Measurements from ENCODE around the gene PNLIP.

Gene PNLIP

DNA sequence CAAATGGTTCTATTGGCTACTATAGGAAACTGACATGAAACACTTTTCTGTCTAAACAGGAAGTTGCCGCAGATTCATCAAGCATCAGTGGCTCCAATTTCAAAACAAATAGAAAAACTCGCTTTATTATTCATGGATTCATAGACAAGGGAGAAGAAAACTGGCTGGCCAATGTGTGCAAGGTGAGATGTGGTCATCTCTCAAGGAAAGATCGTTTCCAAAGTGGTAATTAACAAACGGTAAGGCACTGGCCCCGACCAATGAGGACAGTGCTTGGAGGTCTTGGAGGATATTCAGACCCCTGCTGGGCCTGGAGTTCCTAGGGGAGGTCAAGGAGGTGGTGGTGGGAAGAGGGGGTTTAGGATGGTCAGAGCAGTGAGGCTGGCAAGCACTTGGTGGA lies 2.6 kb downstream of the PNLIP start:
- TF ChIP-seq POLR2A (IDR thresholded peaks at IDR 0.05; ENCODE audit: low read depth, low read length): no peak
- DNase-seq (ENCODE audit: insufficient read length, low spot score): no peak
- no peak for FAIRE-seq

DNA sequence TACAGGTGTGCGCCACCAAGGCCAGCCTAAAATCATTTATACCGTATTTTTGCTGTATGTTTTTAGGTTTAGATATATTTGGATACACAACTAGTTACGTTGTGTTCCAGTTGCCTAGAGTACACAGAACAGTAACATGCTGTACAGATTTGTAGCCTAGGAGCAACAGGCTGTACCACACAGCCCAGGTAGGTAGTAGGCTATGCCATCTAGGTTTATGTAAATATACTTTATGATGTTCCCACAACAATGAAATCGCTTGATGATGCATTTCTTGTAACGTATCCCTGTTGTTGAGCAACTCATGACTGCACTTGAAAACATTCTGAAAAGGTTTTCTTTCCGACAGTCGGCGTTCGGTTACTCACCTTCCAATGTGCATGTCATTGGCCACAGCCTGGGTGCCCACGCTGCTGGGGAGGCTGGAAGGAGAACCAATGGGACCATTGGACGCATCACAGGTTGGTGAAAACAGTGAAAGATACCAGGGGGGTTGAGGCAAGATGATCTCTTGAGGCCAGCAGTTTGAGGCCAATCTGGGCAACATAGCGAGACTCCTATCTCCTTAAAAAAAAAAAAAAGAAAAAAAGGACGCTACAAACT lies 7.7 kb downstream of the PNLIP start:
- no peak for TF ChIP-seq POLR2A (IDR thresholded peaks at IDR 0.05; ENCODE audit: low read depth, low read length)
- DNase-seq (ENCODE audit: insufficient read length, low spot score) (no peak), FAIRE-seq (no peak)

DNA sequence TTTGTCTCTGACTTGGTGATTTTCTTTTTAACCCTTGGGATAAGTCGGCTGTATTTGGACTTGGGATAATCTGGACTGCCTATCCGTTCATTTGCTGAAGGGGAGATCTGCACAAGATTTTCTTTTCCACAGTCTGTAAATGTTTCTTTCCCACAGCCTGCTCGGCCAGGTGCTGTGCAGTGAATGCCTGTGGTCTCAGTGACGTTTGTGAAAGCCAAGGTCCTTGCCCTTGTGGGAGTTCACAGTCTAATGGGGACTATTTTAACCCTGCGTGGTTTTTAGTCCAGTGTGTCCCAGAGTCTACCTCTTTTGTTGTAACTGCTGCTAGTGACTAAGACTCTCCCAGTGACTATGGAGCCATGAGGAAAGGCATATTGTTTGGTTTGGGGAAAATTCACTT lies 8.9 kb downstream of the PNLIP start:
- TF ChIP-seq POLR2A (IDR thresholded peaks at IDR 0.05; ENCODE audit: low read depth, low read length): no peak
- FAIRE-seq: no peak
- DNase-seq (ENCODE audit: insufficient read length, low spot score): no peak

DNA sequence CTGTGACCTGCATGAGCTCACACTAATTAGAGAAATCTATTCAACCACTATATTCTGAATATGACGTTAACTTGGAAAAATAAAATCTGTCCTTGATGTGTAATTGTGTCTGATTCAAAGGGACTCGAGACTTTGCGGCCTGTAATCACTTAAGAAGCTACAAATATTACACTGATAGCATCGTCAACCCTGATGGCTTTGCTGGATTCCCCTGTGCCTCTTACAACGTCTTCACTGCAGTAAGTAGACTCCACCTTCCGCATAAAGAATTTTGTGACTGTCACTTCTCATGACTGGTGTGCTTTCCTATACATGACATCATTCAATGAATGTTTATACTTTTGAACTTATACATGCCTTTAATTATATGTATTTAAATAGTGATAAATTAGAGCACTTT lies 10.1 kb downstream of the PNLIP start:
- TF ChIP-seq POLR2A (IDR thresholded peaks at IDR 0.05; ENCODE audit: low read depth, low read length): no peak
- DNase-seq (ENCODE audit: insufficient read length, low spot score): no peak
- no peak for FAIRE-seq

DNA sequence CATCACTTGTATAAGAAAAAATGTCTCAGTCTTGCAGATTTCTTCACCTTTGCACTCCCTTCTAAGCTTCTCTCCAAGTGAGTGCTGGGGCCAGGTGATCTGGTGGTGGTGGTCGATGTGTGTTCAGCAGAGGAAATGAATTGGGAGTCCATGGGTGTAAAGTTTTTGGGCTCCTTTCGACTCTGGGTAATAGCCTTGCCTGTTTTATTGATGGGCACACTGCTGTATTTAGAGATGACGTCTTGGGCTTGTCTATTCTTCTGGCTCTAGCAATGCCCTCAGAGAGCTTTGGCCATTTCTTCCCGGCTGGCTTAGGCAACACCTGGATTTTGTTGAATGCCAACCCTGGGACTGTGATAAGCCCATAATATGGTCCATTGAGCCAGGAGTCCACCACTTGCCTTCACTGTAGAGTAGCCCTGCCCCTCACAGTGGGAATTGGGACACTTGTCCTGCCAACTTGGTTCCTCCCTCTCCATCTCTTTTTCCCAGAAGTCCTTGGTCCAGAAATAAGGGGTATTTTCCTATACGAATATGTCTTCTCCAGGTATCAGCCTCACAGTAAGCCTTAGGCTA lies 11.7 kb downstream of the PNLIP start:
- no peak for FAIRE-seq
- TF ChIP-seq POLR2A (IDR thresholded peaks at IDR 0.05; ENCODE audit: low read depth, low read length): no peak
- DNase-seq (ENCODE audit: insufficient read length, low spot score): no peak

DNA sequence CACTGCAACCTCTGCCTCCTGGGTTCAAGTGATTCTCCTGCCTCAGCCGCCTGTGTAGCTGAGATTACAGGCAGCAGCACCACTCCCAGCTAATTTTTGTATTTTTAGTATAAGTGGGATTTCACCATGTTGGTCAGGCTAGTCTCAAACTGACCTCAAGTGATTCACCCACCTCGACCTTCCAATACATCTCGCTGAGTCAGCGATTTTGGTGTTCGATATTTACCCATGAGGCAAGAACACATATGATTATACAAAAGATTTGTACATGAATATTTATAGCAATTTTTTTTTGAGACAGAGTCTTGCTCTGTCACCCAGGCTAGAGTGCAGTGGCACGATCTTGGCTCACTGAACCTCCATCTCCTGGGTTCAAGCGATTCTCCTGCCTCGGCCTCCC lies 19.8 kb downstream of the PNLIP start:
- no peak for TF ChIP-seq POLR2A (IDR thresholded peaks at IDR 0.05; ENCODE audit: low read depth, low read length)
- no peak for DNase-seq (ENCODE audit: insufficient read length, low spot score)
- no peak for FAIRE-seq

DNA sequence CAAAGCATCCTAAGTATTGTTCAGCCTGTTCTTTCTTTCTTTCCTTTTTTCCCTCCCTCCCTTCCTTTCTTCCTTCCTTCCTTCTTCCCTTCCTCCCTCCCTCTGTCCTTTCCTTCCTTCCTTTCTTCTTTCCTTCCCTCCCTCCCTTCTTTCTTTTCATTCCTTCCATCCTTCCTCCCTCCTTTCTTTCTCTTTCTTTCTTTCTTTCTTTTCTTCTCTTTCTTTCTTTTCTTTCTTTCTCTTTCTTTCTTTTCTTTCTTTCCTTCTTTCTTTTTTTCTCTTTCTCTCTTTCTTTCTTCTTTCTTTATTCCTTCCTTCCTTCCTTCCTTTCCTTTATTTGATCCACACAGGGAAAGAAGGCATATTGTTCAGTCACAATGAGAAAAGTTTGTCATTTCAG lies 21.2 kb downstream of the PNLIP start:
- no peak for DNase-seq (ENCODE audit: insufficient read length, low spot score)
- TF ChIP-seq POLR2A (IDR thresholded peaks at IDR 0.05; ENCODE audit: low read depth, low read length): no peak
- no peak for FAIRE-seq

DNA sequence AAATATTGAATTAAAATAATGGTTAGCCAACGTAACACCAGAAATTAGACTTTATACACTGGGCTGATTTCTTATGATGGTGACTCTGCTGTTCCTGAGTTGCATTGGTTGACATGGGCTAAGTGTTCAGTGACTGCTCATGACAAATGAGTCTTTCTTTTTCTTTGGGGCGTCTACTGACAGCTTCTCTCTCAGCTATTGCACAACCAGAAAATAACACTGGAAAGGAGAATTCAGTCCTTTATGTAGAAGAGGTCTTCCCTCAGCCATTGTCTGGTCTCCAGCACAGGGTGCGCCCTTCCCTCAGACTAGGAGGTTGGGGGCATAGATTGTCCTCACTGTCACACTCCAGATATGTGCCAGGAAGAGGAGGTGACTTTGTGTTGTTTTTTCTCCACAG lies 21.6 kb downstream of the PNLIP start:
- FAIRE-seq: no peak
- no peak for TF ChIP-seq POLR2A (IDR thresholded peaks at IDR 0.05; ENCODE audit: low read depth, low read length)
- no peak for DNase-seq (ENCODE audit: insufficient read length, low spot score)

DNA sequence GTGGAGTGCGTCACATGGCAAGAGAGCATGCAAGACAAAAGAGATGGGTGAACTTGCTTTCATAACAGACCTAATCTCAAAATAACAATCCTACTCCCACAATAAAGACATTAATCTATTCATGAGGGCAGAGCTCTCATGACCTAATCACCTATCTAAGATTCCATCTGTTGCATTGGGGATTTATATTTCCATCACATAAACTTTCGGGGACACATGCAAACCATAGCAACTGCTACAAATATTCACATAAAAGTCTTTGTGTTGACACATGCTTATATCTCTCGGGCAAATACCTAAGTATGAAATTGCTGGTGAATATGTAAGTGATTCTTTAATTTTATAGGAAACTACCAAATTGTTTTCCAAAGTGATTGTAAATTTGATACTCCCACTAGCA lies 29.1 kb downstream of the PNLIP start:
- TF ChIP-seq POLR2A (IDR thresholded peaks at IDR 0.05; ENCODE audit: low read depth, low read length): no peak
- DNase-seq (ENCODE audit: insufficient read length, low spot score) (no peak), FAIRE-seq (no peak)

DNA sequence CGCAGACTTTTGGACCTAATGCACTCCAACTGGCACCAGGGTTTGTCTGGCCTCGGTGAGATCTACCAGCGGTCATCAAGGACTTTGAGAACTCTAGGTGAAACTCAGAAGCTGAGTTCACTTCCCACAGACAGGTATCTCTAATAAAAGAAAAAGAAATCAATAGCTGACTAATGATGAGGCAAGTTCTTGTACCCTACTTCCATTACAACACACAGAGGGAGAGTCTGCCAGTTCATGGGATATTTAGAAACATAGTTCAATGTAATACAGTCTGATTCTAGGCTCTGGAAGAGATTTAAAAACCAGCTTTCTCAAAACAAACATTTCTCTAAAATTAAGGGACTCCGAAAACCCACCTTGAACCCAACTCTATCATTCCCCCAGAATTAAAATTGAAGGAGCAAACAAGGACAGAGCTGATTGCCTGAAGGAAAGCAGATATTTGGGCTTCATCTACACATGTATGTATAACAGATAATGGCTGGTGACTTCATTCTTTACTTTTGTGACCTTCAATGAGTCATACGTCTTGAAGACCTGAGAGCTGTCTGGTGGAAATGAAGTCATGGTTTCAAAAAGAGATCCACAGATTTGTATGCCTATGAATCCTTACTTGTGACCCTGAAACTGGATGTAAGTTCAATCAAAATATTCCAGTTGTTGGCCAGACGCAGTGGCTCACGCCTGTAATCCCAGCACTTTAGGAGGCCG lies 42.3 kb downstream of the PNLIP start:
- no peak for DNase-seq (ENCODE audit: insufficient read length, low spot score)
- TF ChIP-seq POLR2A (IDR thresholded peaks at IDR 0.05; ENCODE audit: low read depth, low read length): no peak
- FAIRE-seq: no peak

DNA sequence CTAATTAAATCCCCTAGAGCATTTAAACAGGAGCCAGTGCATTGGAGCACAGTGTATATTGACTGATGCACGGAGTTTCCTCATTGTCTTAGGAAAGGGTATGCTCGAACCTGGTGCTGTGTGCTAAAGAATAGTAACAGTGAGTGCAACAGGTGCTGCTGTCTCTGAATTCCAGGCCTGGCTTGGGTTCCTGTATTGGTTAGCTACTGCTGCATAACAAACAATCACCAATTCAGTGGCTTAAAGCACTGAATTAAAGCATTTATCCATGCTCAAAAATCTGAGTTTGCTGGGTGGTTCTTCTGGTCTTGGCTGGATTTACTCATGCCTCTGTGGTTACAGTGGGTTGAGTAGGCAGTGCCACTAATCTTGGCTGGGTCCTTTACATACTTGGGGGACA lies 43.3 kb downstream of the PNLIP start:
- FAIRE-seq (no peak), DNase-seq (ENCODE audit: insufficient read length, low spot score) (no peak)
- no peak for TF ChIP-seq POLR2A (IDR thresholded peaks at IDR 0.05; ENCODE audit: low read depth, low read length)

DNA sequence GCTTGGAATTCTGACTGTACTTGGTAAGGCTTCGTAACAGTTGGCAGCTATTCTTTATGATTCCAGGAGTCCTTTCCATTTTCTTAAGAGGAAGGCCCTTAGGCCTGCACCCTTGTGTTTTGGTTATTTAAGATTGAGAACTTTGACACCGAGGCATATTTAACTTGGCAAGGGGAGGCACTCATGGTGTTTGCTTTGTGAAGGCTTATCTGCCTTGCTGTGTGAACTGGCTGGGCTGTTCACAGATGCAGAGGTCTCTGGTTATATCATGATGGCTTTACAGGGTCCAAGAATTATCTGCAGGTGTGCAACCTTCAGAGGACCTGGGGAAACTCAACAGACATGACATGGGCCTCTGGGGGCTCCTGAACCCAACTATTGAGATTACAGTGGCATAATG lies 44.2 kb downstream of the PNLIP start:
- no peak for TF ChIP-seq POLR2A (IDR thresholded peaks at IDR 0.05; ENCODE audit: low read depth, low read length)
- FAIRE-seq (no peak), DNase-seq (ENCODE audit: insufficient read length, low spot score) (no peak)

DNA sequence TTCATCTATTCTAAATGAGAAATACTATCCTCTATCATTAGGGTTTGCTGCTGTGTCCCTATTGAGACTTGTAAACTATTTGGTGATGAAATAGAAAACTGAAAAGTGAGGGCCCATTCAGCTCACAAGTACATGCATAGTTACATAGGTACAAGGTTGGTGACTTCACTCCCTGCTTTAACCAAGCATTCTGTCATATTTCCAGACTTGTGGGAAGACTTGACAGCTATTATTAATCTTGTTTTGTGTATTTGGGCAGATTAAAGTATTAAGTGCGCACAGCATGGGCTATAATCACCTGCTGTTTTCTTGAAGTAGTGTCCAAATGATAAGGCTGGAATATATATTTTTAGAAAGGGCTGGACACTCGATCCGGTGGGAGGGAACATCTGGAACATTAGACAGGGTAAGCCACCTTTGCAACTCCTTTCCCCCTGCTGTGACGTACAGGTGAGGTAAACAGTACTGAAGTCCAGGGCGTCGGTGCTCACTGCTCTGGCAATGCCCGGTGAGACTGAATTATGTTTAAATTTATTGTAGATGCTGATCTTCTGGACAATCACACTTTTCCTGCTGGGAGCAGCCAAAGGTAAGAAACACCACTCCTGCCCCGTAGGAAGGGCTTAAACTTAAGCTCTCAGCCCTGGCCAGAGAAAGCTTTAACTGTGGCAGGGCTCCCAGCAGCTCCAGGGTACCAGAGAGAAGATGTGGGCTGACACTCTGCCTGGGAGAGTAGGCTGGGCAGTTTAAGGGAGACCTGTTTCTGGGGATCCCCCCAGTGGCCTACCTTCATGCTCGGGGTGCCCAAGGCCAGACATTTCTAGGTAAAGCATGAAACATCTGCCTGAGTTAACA lies 45.1 kb downstream of the PNLIP start, which contains the start of gene PNLIPRP1:
TSS of gene PNLIPRP1 (plus strand) at position 370 of the 855 bp plus-strand sequence. CDS start at position 541, 171 bp downstream.
- no peak for DNase-seq (ENCODE audit: insufficient read length, low spot score)
- TF ChIP-seq POLR2A (IDR thresholded peaks at IDR 0.05; ENCODE audit: low read depth, low read length): no peak
- no peak for FAIRE-seq

DNA sequence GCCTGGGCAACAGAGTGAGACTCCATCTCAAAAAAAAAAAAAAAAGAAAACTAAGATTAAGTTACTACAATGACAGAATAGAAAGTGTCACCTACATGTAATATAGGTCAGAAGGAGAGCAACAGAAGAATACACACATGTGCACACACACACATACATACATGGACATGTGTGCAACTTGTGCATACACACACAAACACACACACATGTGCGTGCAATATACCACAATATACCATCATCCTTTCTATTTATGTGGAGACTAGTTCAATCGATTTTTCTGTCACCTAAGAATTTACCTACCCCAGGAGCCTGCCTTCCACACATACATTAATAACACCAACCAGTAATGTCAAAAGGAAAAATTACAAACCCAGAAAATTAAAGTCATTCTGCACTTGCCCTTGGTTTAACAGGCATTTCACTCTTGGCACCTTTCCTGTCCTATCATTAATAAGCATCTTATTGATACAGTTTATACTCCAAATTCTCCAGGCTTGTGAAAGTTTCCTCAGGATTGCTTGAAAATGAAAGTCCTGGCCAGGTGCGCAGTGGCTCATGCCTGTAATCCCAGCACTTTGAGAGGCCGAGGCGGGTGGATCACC lies 47.5 kb downstream of the PNLIP start:
- FAIRE-seq: no peak
- no peak for DNase-seq (ENCODE audit: insufficient read length, low spot score)
- no peak for TF ChIP-seq POLR2A (IDR thresholded peaks at IDR 0.05; ENCODE audit: low read depth, low read length)

All from H54 (cell line).